ENCODE results near the gene LSM5.

GRCh38 chr7:32462451-32462850, 27.7 kb downstream of the LSM5 start:
- TF ChIP-seq POLR2AphosphoS5 (IDR thresholded peaks at IDR 0.05; ENCODE audit: low read depth, low read length) (no peak), POLR2A (IDR thresholded peaks at IDR 0.05; ENCODE audit: low read depth, low read length) (no peak), TAF1 (IDR thresholded peaks at IDR 0.05; ENCODE audit: borderline replicate concordance, low read depth, low read length) (no peak)
